ACHN (cell line): ENCODE data around the gene TUBG2.
A peak's percentile ranks its signal among the peaks of the same experiment; 100 is the strongest.

Source experiments
- DNase-seq: peaks from one replicate; pipeline ENCODE4 v3.0.0-alpha.2; 2015
- in situ Hi-C: cut with HindIII; loops from 2 replicates; pipeline ENCODE4 v1.10.0; 2017; ENCODE audit warnings: low sequenced_read_pairs, low pct_ligation_motif_present, low pct_unique_long_range_greater_than_20kb

Gene TUBG2

GRCh38 chr17:42686520-42687128 is 27.5 kb downstream of the TUBG2 start:
- in situ Hi-C loops, result no loop called here
- DNase-seq, result no peak

GRCh38 chr17:42687707-42688320 is 28.7 kb downstream of the TUBG2 start:
- in situ Hi-C loops, result no loop called here

GRCh38 chr17:42690596-42690995 is 31.5 kb downstream of the TUBG2 start:
- in situ Hi-C loops, result no loop called here
- no peak for DNase-seq

More at GRCh38 chr17:42687707-42688320, 28.7 kb downstream of the TUBG2 start:
- no peak for DNase-seq

DNA sequence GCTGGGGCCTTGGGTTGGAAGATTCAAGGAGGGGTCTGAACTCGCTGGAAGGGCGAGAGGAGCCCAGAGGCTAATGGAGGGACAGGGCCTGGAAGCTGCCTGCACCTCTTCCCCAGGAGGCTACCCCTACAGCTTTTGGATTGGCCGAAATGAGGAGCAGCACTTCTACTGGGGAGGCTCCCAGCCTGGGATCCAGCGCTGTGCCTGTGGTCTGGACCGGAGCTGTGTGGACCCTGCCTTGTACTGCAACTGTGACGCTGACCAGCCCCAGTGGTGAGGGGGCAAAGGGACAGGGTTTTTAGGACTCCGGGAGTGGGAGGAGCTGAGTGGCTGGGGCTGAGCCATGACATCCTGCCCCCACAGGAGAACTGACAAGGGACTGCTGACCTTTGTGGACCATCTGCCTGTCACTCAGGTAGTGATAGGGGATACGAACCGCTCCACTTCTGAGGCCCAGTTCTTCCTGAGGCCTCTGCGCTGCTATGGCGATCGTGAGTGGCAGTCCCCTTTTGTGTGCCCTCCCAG is 32.0 kb downstream of the TUBG2 start:
- in situ Hi-C loops, result no loop called here
- no peak for DNase-seq

DNA sequence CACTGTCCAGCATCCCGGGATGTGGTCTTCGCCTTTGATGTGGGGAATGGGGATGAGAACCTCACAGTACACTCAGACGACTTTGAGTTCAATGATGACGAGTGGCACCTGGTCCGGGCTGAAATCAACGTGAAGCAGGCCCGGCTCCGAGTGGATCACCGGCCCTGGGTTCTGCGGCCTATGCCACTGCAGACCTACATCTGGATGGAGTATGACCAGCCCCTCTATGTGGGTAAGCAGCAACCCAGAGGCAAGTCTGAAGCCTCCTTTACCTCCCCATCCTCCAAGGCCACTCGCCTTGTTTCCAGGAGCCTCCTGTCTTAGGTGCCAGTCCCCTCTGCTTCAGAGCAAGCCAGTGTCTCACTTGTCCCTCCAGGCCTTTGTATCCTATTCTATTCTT is 33.4 kb downstream of the TUBG2 start:
- in situ Hi-C loops, result no loop called here
- DNase-seq, result no peak

GRCh38 chr17:42694524-42694923 is 35.4 kb downstream of the TUBG2 start:
- DNase-seq, result no peak
- in situ Hi-C loops, result no loop called here

- in situ Hi-C loops, result no loop called here
- no peak for DNase-seq
Measured at GRCh38 chr17:42695500-42695899, 36.4 kb downstream of the TUBG2 start.

- no peak for DNase-seq
- in situ Hi-C loops, result no loop called here
Measured at GRCh38 chr17:42697108-42697811, 38.2 kb downstream of the TUBG2 start.

DNA sequence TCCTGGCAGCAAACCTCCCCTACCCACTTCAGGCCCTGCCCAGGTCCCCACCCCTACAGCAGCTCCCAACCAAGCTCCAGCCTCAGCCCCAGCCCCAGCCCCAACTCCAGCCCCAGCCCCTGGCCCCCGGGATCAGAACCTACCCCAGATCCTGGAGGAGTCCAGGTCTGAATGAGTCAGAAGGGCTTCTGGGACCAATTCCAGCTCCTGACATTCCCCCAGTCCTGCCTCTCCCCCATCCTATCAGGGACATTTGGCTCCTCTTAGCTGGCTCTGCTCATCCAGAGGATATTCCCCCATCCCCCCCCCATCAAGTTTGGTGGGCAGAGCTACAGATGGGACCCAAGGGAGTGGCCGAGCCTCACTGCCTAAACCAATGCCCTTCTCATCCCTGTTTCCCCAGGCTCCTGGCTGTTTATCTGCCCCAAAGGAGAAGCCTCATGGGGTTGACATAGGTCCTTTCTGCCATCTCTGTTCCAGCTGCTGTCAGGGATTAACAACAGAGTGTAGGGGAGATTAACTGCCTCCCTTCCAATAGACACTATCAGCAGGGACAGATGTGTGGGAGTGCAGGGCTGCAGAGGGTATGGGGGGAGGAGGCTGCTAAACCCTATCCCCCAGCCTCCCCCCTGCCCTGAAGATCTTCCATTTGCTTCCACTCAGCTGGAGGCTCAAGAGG is 39.8 kb downstream of the TUBG2 start:
- in situ Hi-C loops, result no loop called here
- peak; percentile 44 for DNase-seq

- in situ Hi-C loops, result no loop called here
- DNase-seq, result no peak
Measured at GRCh38 chr17:42699415-42699740, 40.3 kb downstream of the TUBG2 start.

DNA sequence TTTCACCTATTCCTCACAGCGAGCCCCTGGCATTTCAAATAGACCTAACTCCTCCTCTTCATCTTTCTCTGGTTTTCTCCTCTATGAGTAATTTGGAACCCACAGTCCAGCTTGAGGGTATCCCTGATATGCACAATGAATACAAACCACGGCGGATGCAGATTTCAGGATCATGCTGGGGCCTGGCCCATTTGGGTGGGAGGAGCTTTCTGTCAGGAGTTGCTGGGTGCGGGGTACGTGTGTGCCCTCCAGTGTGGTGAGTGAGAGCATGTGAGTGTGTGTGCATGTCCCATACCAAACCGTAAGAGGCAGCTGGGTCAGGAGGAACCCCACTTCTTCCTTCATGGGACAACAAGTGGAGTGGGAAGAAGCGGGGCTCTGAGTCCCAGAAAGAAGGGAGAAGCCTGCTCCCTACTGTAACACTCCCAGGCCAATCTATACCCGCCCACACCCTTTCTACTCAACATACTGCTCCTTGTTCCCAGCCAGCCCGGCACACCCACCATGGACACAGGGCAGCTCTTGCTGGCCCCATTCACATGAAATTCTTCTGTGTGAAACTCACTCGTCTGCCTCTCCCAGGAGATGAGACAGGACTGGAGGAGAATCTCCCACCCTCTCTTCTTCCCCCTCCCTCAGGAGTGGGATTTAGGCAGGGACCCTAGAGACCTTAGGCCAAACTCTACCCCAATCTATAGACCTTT is 41.7 kb downstream of the TUBG2 start:
- no peak for DNase-seq
- in situ Hi-C loops, result no loop called here

DNA sequence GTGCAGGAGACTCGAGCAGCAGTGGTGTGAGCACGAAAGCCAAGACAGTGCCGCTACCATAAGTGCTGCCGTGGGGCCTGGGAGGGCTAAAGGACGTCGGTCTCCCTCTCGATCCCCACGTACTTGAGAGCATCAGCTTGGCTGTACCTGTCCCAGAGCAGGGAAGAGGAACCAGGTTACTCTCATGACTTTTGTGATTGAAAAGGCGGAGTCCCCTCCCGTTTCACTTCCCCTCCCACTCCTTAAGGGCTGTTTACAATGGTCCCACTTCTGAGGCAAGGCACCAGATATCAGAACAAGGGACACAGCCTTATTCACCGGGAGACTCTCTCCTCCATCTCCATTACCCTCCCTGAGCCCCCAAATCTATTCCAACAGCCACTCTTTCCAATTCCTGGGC is 43.4 kb downstream of the TUBG2 start:
- DNase-seq, result no peak
- in situ Hi-C loops, result no loop called here

DNA sequence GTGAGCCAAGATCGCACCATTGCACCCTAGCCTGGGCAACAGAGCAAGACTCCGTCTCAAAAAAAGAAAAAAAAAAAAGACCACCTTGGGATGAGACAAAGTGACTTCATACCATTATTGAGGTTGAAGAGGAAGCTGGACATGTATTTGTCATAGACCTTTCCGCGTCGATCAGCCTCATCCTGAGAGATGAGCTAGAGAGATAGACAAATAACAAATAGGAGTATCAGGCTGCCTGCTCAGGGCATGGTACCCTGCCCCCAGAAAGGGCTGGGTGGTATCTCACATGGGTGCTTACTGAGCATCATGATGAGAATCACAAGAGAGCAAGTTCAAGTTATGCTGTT is 45.4 kb downstream of the TUBG2 start:
- no peak for DNase-seq
- in situ Hi-C loops, result no loop called here

DNA sequence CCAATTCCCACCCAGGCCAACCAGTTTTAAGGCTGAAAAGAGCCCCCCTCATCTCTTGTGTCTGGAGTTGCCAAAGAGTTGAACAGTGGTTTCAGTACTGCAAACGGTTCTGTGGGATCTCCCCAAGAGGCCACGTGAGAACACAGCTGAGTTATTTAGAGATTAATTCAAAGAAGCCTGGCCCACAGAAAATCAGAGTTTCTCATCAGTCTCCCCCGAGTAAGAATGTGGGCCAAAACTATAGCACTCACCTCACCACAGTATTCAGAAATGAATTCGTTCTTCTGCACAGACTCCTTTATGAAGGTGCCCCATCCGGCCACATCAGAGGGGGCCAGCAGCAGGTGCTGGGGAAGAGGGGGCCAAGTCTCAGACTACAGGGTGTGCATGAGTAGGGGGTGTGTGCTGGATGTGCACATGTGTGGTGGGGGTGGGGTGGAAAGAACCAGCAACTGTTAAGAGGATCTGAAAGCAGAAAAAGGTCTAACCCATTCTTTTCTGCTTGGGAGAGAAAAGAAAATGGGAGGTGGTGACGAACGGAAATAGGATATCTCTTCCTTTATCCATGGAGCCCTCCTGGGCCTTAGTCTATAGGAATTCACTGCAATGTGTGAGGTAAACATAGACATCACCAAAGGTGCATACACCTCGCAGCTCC is 45.9 kb downstream of the TUBG2 start:
- DNase-seq, result no peak
- in situ Hi-C loops, result no loop called here

- in situ Hi-C loops, result no loop called here
- DNase-seq, result no peak
Measured at GRCh38 chr17:42706732-42707131, 47.6 kb downstream of the TUBG2 start.

DNA sequence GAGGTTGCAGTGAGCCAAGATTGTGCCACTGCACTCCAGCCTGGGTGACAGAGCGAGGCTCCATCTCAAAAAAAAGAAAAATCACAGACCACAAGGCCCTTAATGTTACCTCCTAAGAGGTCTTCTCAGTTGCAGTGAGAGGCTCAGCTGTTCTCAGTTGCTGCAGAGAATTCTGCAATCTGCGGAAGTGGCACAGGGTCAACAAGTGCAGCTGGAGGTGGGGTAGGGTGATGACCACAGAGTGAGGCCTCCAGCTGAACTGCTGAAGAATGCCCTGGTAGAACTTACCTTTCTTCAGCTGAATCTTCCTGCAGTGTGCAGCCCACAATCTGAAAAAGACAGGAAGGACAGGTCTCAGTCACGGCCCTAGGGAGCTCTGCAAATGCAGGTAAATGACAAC is 49.5 kb downstream of the TUBG2 start:
- no peak for DNase-seq
- in situ Hi-C loops, result no loop called here

- DNase-seq, result no peak
- in situ Hi-C loops, result no loop called here
Measured at GRCh38 chr17:42709561-42709960, 50.5 kb downstream of the TUBG2 start.
